Lung (tissue), 12 donors: Measurements from ENCODE around the gene FAM25A. TPM values are rescaled to one million over a fixed set of nuclear protein-coding genes. Genes with fewer than 3 reads are reported as not detected.
"Not testable (repeated sequence)": the region's sequence is repeated elsewhere in the genome, so short reads cannot be mapped to it uniquely, and the experiment has no call there.

Source experiments
- ATAC-seq: fragments of 200-7000 bp; cut with Tn5 transposase; one replicate; pipeline ENCODE4 v1.9.1; 2020; ENCODE audit warnings: moderate number of reproducible peaks; ENCODE audit not compliant: insufficient read depth, low FRiP score
- DNase-seq, 3 donors: peaks; one replicate each; pipeline ENCODE4 v3.0.0-alpha.2; 2013 to 2017
- H3K27ac ChIP-seq, 2 donors: one replicate each; pipeline ENCODE4 v1.5.1; 2013; ENCODE audit warnings: mild to moderate bottlenecking in 2 of 2, moderate library complexity in 2 of 2, control low read depth in 1 of 2, inconsistent platforms in 1 of 2, low read depth in 1 of 2, low read length in 1 of 2
- H3K27me3 ChIP-seq, 3 donors: one replicate each; pipeline ENCODE4 v1.5.1; 2013; ENCODE audit warnings: low read length in 2 of 3; ENCODE audit not compliant: control insufficient read depth in 3 of 3, insufficient read depth in 3 of 3
- H3K36me3 ChIP-seq, 4 donors: one replicate each; pipeline ENCODE4 v1.5.1; 2013; ENCODE audit warnings: low read length in 4 of 4, mild to moderate bottlenecking in 1 of 4, moderate library complexity in 1 of 4; ENCODE audit not compliant: control insufficient read depth in 4 of 4, insufficient read depth in 4 of 4
- H3K4me1 ChIP-seq, 5 donors: one replicate each; pipeline ENCODE4 v1.5.1; 2013; ENCODE audit warnings: low read length in 5 of 5, mild to moderate bottlenecking in 2 of 5, moderate library complexity in 1 of 5; ENCODE audit not compliant: control insufficient read depth in 5 of 5, insufficient read depth in 5 of 5
- H3K4me3 ChIP-seq: one replicate; pipeline ENCODE4 v1.5.1; 2013; ENCODE audit warnings: mild to moderate bottlenecking, control low read depth, moderate library complexity
- H3K9ac ChIP-seq, 2 donors: one replicate each; pipeline ENCODE4 v1.5.1; 2013; ENCODE audit warnings: low read length in 2 of 2, control low read depth in 1 of 2; ENCODE audit not compliant: insufficient read depth in 1 of 2
- H3K9me3 ChIP-seq, 4 donors: one replicate each; pipeline ENCODE4 v1.5.1; 2013; ENCODE audit warnings: low read length in 3 of 4, mild to moderate bottlenecking in 1 of 4, moderate library complexity in 1 of 4; ENCODE audit not compliant: control insufficient read depth in 4 of 4, insufficient read depth in 3 of 4
- WGBS, 2 donors: extraction: QIAGEN DNeasy Blood & Tissue Kit; methylation state at CpG; one replicate each; pipeline ENCODE4 v1.1.7; 2013; 5-methylcytosine and 5-hydroxymethylcytosine counted together
- polyA plus RNA-seq, 2 donors: library from polyadenylated mRNA; stranded (reverse); fragments of 200-250 nt; gene quantifications; one replicate each; pipeline ENCODE4 v1.2.1, GENCODE V29; 2013
- total RNA-seq, 2 donors: library from RNA; depleted of rRNA in 1 of 2; stranded (reverse); fragments of >200 nt in 1 of 2; gene quantifications; one replicate each; pipeline ENCODE4 v1.2.1, GENCODE V29; 2014 to 2021
- TF ChIP-seq, protein P1 (sequence below): IDR thresholded peaks from 2 replicates; pipeline ENCODE4 v1.5.1; 2012; ENCODE audit warnings: mild to moderate bottlenecking; ENCODE audit errors: control extremely low read depth, extremely low read depth
- donor health status: control.
- donor health status: control.
- donor health status: Bipolar disorder and iron deficiency.
- donor health status: healthy.
- donor health status: DM: yes; HTN: yes; CAD: no.

The FAM25A gene
- total and polyA plus RNA-seq, 4 donors: 0.45 TPM; not detected in 3

- no peak for ATAC-seq
- DNase-seq: no peak
- H3K27me3 ChIP-seq: no peaks in the 10 kb centered on the region
- no peak overlapping the region for H3K4me3 ChIP-seq
- WGBS, 2 donors: 75 to 84% methylated on average over 3 of the region's 3 CpGs
- no peak overlapping the region for H3K9ac ChIP-seq
- H3K27ac ChIP-seq: no peak overlapping the region
- no peaks in the 10 kb centered on the region for H3K36me3 ChIP-seq
- TF ChIP-seq, protein P1, sequence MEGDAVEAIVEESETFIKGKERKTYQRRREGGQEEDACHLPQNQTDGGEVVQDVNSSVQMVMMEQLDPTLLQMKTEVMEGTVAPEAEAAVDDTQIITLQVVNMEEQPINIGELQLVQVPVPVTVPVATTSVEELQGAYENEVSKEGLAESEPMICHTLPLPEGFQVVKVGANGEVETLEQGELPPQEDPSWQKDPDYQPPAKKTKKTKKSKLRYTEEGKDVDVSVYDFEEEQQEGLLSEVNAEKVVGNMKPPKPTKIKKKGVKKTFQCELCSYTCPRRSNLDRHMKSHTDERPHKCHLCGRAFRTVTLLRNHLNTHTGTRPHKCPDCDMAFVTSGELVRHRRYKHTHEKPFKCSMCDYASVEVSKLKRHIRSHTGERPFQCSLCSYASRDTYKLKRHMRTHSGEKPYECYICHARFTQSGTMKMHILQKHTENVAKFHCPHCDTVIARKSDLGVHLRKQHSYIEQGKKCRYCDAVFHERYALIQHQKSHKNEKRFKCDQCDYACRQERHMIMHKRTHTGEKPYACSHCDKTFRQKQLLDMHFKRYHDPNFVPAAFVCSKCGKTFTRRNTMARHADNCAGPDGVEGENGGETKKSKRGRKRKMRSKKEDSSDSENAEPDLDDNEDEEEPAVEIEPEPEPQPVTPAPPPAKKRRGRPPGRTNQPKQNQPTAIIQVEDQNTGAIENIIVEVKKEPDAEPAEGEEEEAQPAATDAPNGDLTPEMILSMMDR: no peak
- H3K9me3 ChIP-seq: no peaks in the 10 kb centered on the region
- no peaks in the 10 kb centered on the region for H3K4me1 ChIP-seq
Observed at GRCh38 chr10:87000491-87000890, 19.6 kb upstream of the FAM25A start.

DNA sequence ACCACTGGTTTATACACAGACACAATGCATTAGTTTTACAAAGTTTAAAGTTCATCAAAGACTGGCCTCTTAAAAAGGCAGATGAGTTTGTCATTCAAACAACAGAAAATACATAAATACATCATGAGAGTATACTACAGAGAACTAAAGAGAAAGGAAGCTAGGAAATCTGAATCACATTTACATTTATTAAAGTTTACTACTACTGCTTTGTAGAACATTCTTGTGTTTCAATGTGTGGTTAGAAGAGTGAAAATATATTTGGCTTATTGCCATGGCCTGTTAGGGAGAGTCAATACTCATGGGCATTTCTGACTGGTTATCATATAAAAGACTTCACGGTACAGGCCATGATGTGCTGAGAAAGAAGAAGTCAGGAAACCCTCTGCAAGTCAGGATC is 13.0 kb upstream of the FAM25A start:
- not testable (repeated sequence) for H3K27me3 ChIP-seq, H3K27ac ChIP-seq, DNase-seq, H3K9me3 ChIP-seq, H3K9ac ChIP-seq, H3K4me1 ChIP-seq, ATAC-seq, H3K4me3 ChIP-seq, H3K36me3 ChIP-seq
- 63 to 80% methylated on average over 1 of the region's 1 CpG for WGBS, 2 donors

DNA sequence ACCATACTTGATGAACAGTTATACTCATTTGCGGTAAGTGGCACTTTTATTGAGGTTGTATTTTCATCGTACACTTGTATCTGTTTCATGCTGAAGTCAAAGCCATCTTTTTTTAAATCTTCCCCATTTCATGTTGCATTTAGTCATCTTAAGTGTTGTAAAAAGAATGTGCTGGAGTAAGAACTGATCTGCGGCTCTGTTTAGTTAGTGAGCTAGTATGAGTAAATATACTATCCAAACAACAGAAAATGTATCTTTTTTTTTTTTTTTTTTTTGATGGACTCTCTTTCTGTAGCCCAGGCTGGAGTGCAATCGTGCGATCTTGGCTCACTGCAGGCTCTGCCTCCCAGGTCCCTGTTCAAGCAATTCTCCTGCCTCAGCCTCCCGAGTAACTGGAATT is 12.4 kb upstream of the FAM25A start:
- not testable (repeated sequence) for H3K9ac ChIP-seq, H3K9me3 ChIP-seq, H3K4me1 ChIP-seq, H3K27ac ChIP-seq, ATAC-seq, H3K4me3 ChIP-seq, H3K27me3 ChIP-seq, H3K36me3 ChIP-seq, DNase-seq
- WGBS, 2 donors: 77 to 87% methylated on average over 6 of the region's 6 CpGs

GRCh38 chr10:87008303-87008702 is 11.8 kb upstream of the FAM25A start:
- H3K9ac ChIP-seq, H3K27ac ChIP-seq, H3K9me3 ChIP-seq, H3K4me3 ChIP-seq, H3K4me1 ChIP-seq, DNase-seq, ATAC-seq, H3K27me3 ChIP-seq, H3K36me3 ChIP-seq: not testable (repeated sequence)
- WGBS, 2 donors: 92 to 94% methylated on average over 7 of the region's 7 CpGs

DNA sequence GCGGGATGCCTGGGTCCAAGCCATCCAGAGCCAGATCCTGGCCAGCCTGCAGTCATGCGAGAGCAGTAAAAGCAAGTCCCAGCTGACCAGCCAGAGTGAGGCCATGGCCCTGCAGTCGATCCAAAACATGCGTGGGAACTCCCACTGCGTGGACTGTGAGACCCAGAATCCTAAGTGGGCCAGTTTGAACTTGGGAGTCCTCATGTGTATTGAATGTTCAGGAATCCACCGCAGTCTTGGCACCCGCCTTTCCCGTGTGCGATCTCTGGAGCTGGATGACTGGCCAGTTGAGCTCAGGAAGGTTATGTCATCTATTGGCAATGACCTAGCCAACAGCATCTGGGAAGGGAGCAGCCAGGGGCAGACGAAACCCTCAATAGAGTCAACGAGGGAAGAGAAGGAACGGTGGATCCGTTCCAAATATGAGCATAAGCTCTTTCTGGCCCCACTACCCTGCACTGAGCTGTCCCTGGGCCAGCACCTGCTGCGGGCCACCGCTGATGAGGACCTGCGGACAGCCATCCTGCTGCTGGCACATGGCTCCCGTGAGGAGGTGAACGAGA is 10.9 kb upstream of the FAM25A start:
- 95% methylated on average over 16 to 18 of the region's 18 CpGs for WGBS, 2 donors
- not testable (repeated sequence) for H3K27ac ChIP-seq, H3K36me3 ChIP-seq, H3K4me3 ChIP-seq, H3K27me3 ChIP-seq, DNase-seq, H3K9ac ChIP-seq, ATAC-seq, H3K4me1 ChIP-seq, H3K9me3 ChIP-seq

DNA sequence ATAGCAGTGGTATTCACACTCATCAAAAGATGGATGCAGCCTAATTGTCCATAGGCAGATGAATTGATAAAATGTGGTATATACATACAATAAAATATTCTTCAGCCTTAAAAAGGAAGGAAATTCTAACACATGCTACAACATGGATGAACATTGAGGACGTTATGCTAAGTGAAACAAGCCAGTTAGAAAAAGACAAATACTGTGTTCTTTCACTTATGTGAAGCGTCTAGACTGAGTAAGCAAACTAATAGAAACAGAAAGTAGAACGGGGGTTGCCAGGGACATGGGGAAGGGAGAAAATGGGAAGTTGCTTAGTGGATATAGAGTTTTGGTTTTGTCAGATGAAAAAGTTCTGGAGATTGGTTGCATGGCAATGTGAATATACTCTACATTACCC is 6.6 kb upstream of the FAM25A start:
- 16 to 30% methylated on average over 3 of the region's 3 CpGs for WGBS, 2 donors

GRCh38 chr10:87014986-87015716 is 4.9 kb upstream of the FAM25A start:
- not testable (repeated sequence) for ATAC-seq, H3K36me3 ChIP-seq, H3K27ac ChIP-seq, H3K4me1 ChIP-seq, H3K27me3 ChIP-seq, H3K4me3 ChIP-seq, H3K9ac ChIP-seq, H3K9me3 ChIP-seq
- peak in 2 of 3 donors; percentile 8 to 25 for DNase-seq
- WGBS, 2 donors: 82 to 88% methylated on average over 9 of the region's 10 CpGs

More for the DNA sequence above, 6.6 kb upstream of the FAM25A start:
- H3K27ac ChIP-seq, H3K4me1 ChIP-seq, H3K27me3 ChIP-seq, H3K36me3 ChIP-seq, DNase-seq, ATAC-seq, H3K9ac ChIP-seq, H3K4me3 ChIP-seq, H3K9me3 ChIP-seq: not testable (repeated sequence)
